HPDE6-E6E7 (cell line): ENCODE data around the gene UNC45B.
"Not testable (repeated sequence)": the region's sequence is repeated elsewhere in the genome, so short reads cannot be mapped to it uniquely, and the experiment has no call there.

Source experiments
- DNase-seq: peaks from one replicate; pipeline ENCODE4 v3.0.0; 2011; ENCODE audit warnings: missing footprints; ENCODE audit errors: extremely low spot score

The UNC45B gene

DNA sequence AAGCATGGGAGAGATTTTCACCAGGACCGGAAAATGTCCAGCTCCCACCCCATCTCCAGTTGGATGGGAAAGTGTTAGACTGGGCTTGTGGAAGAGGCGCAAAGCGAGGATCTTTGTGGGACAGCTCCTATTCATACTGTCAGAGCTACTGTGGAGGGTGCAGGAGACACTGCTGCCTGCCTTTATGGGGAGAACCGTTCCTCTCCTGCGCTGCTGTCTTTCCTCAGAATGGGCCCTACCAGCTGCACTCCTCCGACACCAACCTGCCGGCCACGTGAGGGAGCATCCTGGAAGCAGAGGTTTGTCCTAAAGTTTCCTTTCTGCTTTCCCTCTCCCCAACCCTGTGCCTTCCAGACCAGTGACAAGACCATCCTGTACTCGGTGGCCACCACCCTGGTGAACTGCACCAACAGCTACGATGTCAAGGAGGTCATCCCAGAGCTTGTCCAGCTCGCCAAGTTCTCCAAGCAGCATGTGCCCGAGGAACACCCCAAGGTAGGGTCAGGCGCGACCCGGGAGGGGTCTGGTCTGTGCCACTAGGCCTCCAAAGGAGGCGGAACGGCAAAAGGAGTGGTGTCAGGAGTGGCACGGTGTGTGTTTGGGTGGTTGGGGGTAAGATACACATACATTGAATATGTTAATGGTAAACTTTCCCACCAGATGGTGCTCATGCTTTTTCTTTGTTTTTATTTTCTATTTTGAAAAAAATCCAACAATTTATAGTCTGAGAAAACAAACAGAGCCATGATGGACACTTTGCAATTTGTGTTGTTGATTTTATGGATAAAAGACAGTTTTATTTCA lies 23.6 kb downstream of the UNC45B start:
- peak; percentile 49 for DNase-seq

DNA sequence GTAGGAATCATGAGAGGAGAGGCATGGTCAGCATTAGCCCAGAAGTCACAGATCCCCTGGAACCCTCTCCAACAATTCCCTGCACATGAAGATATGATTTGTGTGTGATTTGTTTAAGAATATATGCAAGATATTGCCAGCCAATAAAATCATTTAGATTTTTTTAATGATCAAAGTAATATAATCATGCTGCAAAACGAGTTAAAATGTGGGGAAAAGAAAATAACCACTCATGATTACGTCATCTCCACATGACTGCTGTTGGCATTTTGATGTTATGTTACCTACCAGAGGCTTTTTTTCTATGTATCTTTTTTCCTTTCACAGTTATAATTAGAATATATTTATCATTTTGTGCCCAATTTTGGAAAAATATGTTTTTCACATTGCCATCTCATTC lies 24.2 kb downstream of the UNC45B start:
- DNase-seq: no peak

GRCh38 chr17:35172321-35172720 lies 24.7 kb downstream of the UNC45B start:
- not testable (repeated sequence) for DNase-seq

GRCh38 chr17:35174835-35175334 lies 27.3 kb downstream of the UNC45B start:
- DNase-seq: no peak

- no peak for DNase-seq
Measured at GRCh38 chr17:35175638-35176415, 28.2 kb downstream of the UNC45B start.

GRCh38 chr17:35176897-35177296 lies 29.3 kb downstream of the UNC45B start:
- DNase-seq: no peak

GRCh38 chr17:35179379-35179778 lies 31.8 kb downstream of the UNC45B start:
- not testable (repeated sequence) for DNase-seq

- no peak for DNase-seq
Measured at GRCh38 chr17:35183332-35183731, 35.7 kb downstream of the UNC45B start.

- DNase-seq: no peak
Measured at GRCh38 chr17:35184274-35184673, 36.7 kb downstream of the UNC45B start.

GRCh38 chr17:35185849-35186248 lies 38.2 kb downstream of the UNC45B start:
- no peak for DNase-seq

DNA sequence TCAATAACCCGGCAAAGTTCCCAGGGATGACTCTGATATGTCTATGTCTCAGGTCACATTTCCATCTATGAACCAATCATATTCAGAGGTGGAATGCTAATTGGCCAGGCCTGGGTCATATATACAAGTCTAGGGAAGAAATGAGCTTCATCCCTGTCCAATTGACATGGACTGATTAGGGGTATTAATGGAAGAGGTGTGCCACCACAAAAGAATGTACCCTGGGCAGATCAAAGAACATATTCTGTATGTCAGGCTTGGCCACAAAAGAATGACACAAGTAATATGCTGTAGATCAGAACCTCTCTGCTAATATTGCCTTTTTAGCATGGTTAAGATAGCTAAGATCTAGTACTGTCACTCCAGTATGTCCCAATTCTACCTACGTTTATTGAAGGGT lies 39.9 kb downstream of the UNC45B start:
- no peak for DNase-seq

GRCh38 chr17:35188111-35188510 lies 40.5 kb downstream of the UNC45B start:
- DNase-seq: peak; percentile 42

GRCh38 chr17:35189291-35189690 lies 41.7 kb downstream of the UNC45B start:
- peak; percentile 49 for DNase-seq

GRCh38 chr17:35191001-35191695 lies 43.5 kb downstream of the UNC45B start:
- no peak for DNase-seq

DNA sequence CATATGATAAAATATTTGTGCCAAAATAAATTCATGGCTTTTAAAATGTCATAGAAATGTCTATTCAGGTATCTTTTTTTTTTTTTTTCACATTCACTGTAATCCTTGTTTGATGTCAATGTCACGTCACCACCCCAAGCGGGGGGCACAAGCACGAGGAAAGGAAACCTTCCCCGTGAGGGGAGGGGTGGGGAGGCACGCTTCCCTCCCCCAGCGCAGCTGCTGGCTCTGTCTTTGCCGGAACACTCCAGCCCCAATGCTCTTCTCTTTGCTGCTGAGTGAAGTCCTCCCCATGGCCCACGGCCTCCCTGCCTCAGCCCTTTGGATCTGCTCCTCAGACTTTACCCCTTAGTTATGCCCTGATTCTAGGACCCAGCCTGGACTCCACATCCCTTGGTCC lies 45.1 kb downstream of the UNC45B start:
- DNase-seq: no peak

- not testable (repeated sequence) for DNase-seq
Measured at GRCh38 chr17:35194001-35194400, 46.4 kb downstream of the UNC45B start, which contains the start of gene SLC35G3. Gene SLC35G3 (minus strand): TSS chr17:35194393. CDS start chr17:35194307, 86 bp downstream.

- DNase-seq: not testable (repeated sequence)
Measured at GRCh38 chr17:35195062-35195461, 47.4 kb downstream of the UNC45B start.

DNA sequence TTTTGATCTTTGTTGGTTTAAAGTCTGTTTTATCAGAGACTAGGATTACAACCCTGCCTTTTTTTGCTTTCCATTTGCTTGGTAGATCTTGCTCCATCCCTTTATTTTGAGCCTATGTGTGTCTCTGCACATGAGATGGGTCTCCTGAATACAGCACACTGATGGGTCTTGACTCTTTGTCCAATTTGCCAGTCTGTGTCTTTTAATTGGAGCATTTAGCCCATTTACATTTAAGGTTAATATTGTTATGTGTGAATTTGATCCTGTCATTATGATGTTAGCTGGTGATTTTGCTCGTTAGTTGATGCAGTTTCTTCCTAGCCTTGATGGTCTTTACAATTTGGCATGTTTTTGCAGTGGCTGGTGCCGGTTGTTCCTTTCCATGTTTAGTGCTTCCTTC lies 55.0 kb downstream of the UNC45B start:
- not testable (repeated sequence) for DNase-seq

DNA sequence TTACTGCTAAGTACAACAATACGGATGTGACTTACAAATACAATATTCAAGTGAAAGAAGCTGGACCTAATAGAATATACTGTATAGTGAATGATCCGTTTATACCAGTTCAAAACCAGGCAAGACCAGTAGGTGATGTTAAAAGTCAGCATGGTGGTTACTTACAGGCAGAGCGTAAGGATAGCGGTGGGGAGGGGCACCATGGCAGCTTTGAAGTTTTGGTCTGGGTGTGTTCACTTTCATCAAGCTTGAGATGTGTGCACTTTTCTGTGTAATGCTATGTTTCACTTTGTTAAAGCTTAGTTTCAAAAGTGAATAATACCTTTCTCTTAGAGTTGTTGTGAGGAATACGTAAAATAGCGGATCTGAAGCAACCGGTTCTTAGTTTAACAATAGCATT lies 63.1 kb downstream of the UNC45B start:
- no peak for DNase-seq

DNA sequence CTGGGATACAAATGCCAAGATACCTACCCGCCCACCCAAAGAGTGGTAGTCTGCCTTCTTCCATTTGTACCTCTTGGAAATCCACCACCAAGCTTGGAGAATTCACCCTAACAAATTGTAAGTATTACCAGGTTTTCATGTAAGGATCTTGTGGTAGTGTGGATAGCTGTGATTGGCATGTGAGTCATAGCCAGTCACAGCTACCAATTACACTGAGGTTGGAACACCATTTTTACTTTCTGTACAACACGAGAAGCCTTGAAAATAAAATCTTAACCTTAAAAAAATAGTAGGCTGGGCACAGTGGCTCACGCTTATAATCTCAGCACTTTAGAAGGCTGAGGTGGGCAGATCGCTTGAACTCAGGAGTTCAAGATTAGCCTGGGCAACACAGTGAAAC lies 65.1 kb downstream of the UNC45B start:
- DNase-seq: no peak

DNA sequence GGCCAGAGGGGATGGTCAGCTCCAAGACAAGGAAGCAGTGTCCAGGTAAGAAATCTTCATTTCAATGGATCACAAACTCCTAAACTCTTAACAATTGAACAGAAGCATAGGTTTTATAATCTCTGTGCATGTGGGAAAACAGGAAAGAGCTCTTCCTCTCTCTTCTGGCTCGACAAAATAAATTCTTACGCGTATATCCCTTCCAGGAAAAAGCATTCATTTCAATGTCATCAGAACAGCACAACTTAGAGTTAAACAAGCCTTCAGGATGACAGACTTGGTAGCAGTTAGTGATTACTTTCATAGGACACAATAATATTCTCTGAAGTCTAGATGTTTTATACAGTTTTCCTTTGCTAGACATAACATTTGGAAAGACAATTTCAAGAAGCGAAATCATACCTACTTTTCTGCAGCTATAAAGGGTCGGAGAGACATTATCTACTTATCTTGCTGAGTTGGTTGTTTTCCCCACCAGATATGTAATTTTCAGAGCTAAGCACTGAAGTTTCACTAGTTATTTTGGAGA lies 65.9 kb downstream of the UNC45B start:
- DNase-seq: no peak

GRCh38 chr17:35214192-35214591 lies 66.6 kb downstream of the UNC45B start:
- no peak for DNase-seq
